Loucy (cell line): Measurements from ENCODE around the gene PIGZ.

Experiments
- H2AFZ ChIP-seq: fragments of 200-600 bp; sonication (generic); 2 replicates; pipeline ENCODE4 v1.6.0; 2016; ENCODE audit warnings: antibody characterized with exemption, mild to moderate bottlenecking, low read length, moderate library complexity
- H3F3A ChIP-seq: fragments of 200-600 bp; 2 replicates; pipeline ENCODE4 v1.6.0; 2016; ENCODE audit warnings: antibody characterized with exemption, low read depth, mild to moderate bottlenecking
- H3K27me3 ChIP-seq: fragments of 200-600 bp; sonication (generic); 2 replicates; pipeline ENCODE4 v1.6.1; 2014; ENCODE audit warnings: low read length, mild to moderate bottlenecking; ENCODE audit not compliant: insufficient read depth, poor library complexity, severe bottlenecking
- H3K36me3 ChIP-seq: fragments of 200-600 bp; sonication (generic); 2 replicates; pipeline ENCODE4 v1.6.1; 2016; ENCODE audit warnings: low read length; ENCODE audit not compliant: insufficient read depth
- H3K4me1 ChIP-seq: fragments of 200-600 bp; sonication (generic); 2 replicates; pipeline ENCODE4 v1.5.1; 2014; ENCODE audit warnings: low read length, mild to moderate bottlenecking; ENCODE audit not compliant: insufficient read depth, poor library complexity, severe bottlenecking
- H3K4me2 ChIP-seq: fragments of 200-600 bp; sonication (generic); 2 replicates; pipeline ENCODE4 v1.6.0; 2014; ENCODE audit warnings: antibody characterized with exemption, low read length, low read depth, mild to moderate bottlenecking; ENCODE audit not compliant: poor library complexity, severe bottlenecking
- H3K4me3 ChIP-seq: fragments of 200-600 bp; sonication (generic); 2 replicates; pipeline ENCODE4 v1.5.1; 2014; ENCODE audit warnings: low read length, mild to moderate bottlenecking, mixed read lengths; ENCODE audit not compliant: poor library complexity, severe bottlenecking
- H3K79me2 ChIP-seq: fragments of 200-600 bp; sonication (generic); 2 replicates; pipeline ENCODE4 v1.6.1; 2014; ENCODE audit warnings: low read length; ENCODE audit not compliant: insufficient read depth
- H3K9ac ChIP-seq: fragments of 200-600 bp; sonication (generic); 2 replicates; pipeline ENCODE4 v1.6.0; 2014; ENCODE audit warnings: mild to moderate bottlenecking, low read depth, low read length, moderate library complexity; ENCODE audit not compliant: poor library complexity, severe bottlenecking
- H3K9me2 ChIP-seq: fragments of 200-600 bp; sonication (generic); replicated peaks from 2 replicates; pipeline ENCODE4 v1.6.1; 2016; ENCODE audit warnings: low read depth, low read length, mixed read lengths
- H3K9me3 ChIP-seq: fragments of 200-600 bp; sonication (generic); 2 replicates; pipeline ENCODE4 v1.6.1; 2014; ENCODE audit warnings: mild to moderate bottlenecking, antibody characterized with exemption, low read length, low read depth; ENCODE audit not compliant: insufficient read depth
- H4K20me1 ChIP-seq: fragments of 200-600 bp; sonication (generic); 2 replicates; pipeline ENCODE4 v1.6.0; 2014; ENCODE audit warnings: antibody characterized with exemption, low read length, mild to moderate bottlenecking; ENCODE audit not compliant: insufficient read depth, poor library complexity, severe bottlenecking
- CTCF ChIP-seq: fragments of 200-600 bp; sonication (generic); conservative IDR thresholded peaks from 2 replicates; pipeline ENCODE4 v1.5.1; 2014; ENCODE audit warnings: mild to moderate bottlenecking, antibody characterized with exemption, low read length
- EZH2phosphoT487 ChIP-seq: fragments of 200-600 bp; IDR thresholded peaks from 2 replicates; pipeline ENCODE4 v1.6.1; 2018; ENCODE audit warnings: antibody characterized with exemption, mild to moderate bottlenecking, moderate library complexity, borderline replicate concordance

The PIGZ gene

GRCh38 chr3:196983186-196983585 is 14.6 kb upstream of the PIGZ start:
- Histone ChIP-seq H3K79me2 (no peaks in the 10 kb centered on the region), H2AFZ (no peak overlapping the region), H3K36me3 (no peaks in the 10 kb centered on the region), H3F3A (no peaks in the 10 kb centered on the region), H3K9me3 (0 out of 2 replicates have a peak, but pooled peaks cover 7% of the 10 kb centered on the region), H3K9ac (no peak overlapping the region), H4K20me1 (no peaks in the 10 kb centered on the region), H3K27me3 (no peaks in the 10 kb centered on the region), H3K9me2 (no peaks in the 10 kb centered on the region), H3K4me1 (no peaks in the 10 kb centered on the region), H3K4me2 (no peak overlapping the region), H3K4me3 (no peak overlapping the region)
- TF ChIP-seq CTCF: no peak

GRCh38 chr3:196981657-196982056 is 13.0 kb upstream of the PIGZ start:
- TF ChIP-seq CTCF (no peak), EZH2phosphoT487 (no peak)
- Histone ChIP-seq H3K4me2 (no peak overlapping the region), H3K79me2 (no peaks in the 10 kb centered on the region), H3K4me3 (no peak overlapping the region), H4K20me1 (no peaks in the 10 kb centered on the region), H3F3A (no peaks in the 10 kb centered on the region), H3K36me3 (no peaks in the 10 kb centered on the region), H2AFZ (no peak overlapping the region), H3K4me1 (no peaks in the 10 kb centered on the region), H3K9me3 (0 out of 2 replicates have a peak, but pooled peaks cover 7% of the 10 kb centered on the region), H3K27me3 (no peaks in the 10 kb centered on the region), H3K9ac (no peak overlapping the region), H3K9me2 (no peaks in the 10 kb centered on the region)

GRCh38 chr3:196979545-196979944 is 10.9 kb upstream of the PIGZ start:
- H3K27me3 ChIP-seq: no peaks in the 10 kb centered on the region
- no peak for TF ChIP-seq EZH2phosphoT487
- TF ChIP-seq CTCF: no peak
- H3K4me2 ChIP-seq: no peak overlapping the region
- H2AFZ ChIP-seq: no peak overlapping the region
- no peaks in the 10 kb centered on the region for H3K9me2 ChIP-seq
- H3K9ac ChIP-seq: no peak overlapping the region
- H3K4me3 ChIP-seq: no peak overlapping the region
- 0 out of 2 replicates have a peak, but pooled peaks cover 7% of the 10 kb centered on the region for H3K9me3 ChIP-seq
- H3K79me2 ChIP-seq: no peaks in the 10 kb centered on the region
- H4K20me1 ChIP-seq: no peaks in the 10 kb centered on the region
- no peaks in the 10 kb centered on the region for H3K36me3 ChIP-seq
- H3K4me1 ChIP-seq: no peaks in the 10 kb centered on the region
- no peaks in the 10 kb centered on the region for H3F3A ChIP-seq
